MCF 10A (cell line): Measurements from ENCODE around the gene AGMAT. TPM values are rescaled to one million over a fixed set of nuclear protein-coding genes. Genes with fewer than 3 reads are reported as not detected.

Experiments
- BruUV-seq: library from RNA; stranded (reverse); fragments of 400-500 nt; replicated peaks from 2 replicates; lab custom pipeline; 2021; lab: Mats Ljungman, UMichigan
- CTCF ChIA-PET: fragments of 300-600 bp; sonication (Branson Sonifier 250); formaldehyde crosslinking; extraction: SDS; loops from one replicate; lab custom pipeline; 2021; ENCODE audit warnings: antibody characterized with exemption, inconsistent platforms; lab: Yijun Ruan, JAX
- POLR2A ChIA-PET: fragments of 300-600, 350-650 bp; sonication (Branson Sonifier 250); formaldehyde crosslinking; extraction: SDS; loops from one replicate; lab custom pipeline; 2020; ENCODE audit warnings: antibody characterized with exemption, inconsistent platforms; lab: Yijun Ruan, JAX
- DNase-seq: peaks from one replicate; pipeline ENCODE4 v3.0.0-alpha.2; 2018; ENCODE audit not compliant: unreplicated experiment
- H3K27ac Mint-ChIP-seq: one replicate; pipeline ENCODE4 v1.8.0; 2022; ENCODE audit warnings: mild to moderate bottlenecking, low read depth, mixed read lengths; ENCODE audit not compliant: unreplicated experiment
- H3K27me3 Mint-ChIP-seq: one replicate; pipeline ENCODE4 v1.8.0; 2022; ENCODE audit warnings: mixed read lengths; ENCODE audit not compliant: insufficient read depth, unreplicated experiment
- H3K36me3 Mint-ChIP-seq: one replicate; pipeline ENCODE4 v1.8.0; 2022; ENCODE audit warnings: mild to moderate bottlenecking, moderate library complexity, mixed read lengths; ENCODE audit not compliant: insufficient read depth, unreplicated experiment
- H3K4me1 Mint-ChIP-seq: one replicate; pipeline ENCODE4 v1.8.0; 2022; ENCODE audit warnings: mixed read lengths; ENCODE audit not compliant: insufficient read depth, unreplicated experiment
- H3K4me3 Mint-ChIP-seq: one replicate; pipeline ENCODE4 v1.8.0; 2022; ENCODE audit warnings: mild to moderate bottlenecking, moderate library complexity, mixed read lengths; ENCODE audit not compliant: unreplicated experiment
- H3K9me3 Mint-ChIP-seq: one replicate; pipeline ENCODE4 v1.8.0; 2022; ENCODE audit warnings: mixed read lengths; ENCODE audit not compliant: unreplicated experiment
- CTCF ChIP-seq: fragments of 200-600 bp; IDR thresholded peaks from one replicate; pipeline ENCODE4 v1.8.0; 2022; ENCODE audit warnings: antibody characterized with exemption, mild to moderate bottlenecking; ENCODE audit not compliant: unreplicated experiment
- intact Hi-C: fragments of 100-400 bp; cut with micrococcal nuclease; formaldehyde crosslinking; loops from 2 replicates; pipeline ENCODE4 v1.14.1; 2022
- total RNA-seq: library from RNA; stranded (reverse); gene quantifications from 2 replicates; pipeline ENCODE4 v1.2.3, GENCODE V29; 2022

Gene AGMAT
- total RNA-seq, 1 experiment from 2014 or later = not detected

- no peaks in the 10 kb centered on the region for H3K9me3 Mint-ChIP-seq
- peak overlapping the region; percentile 78 for H3K27ac Mint-ChIP-seq
- H3K27me3 Mint-ChIP-seq = no peaks in the 10 kb centered on the region
- peaks cover 37% of the 10 kb centered on the region for H3K4me1 Mint-ChIP-seq
- peak overlapping the region; percentile 75 for H3K4me3 Mint-ChIP-seq
- ChIA-PET POLR2A (interaction anchor here (0.6 to 6.8 kb wide), 38 partner anchors 9 to 1821 kb away, joined by 3 to 78 read pairs (median 4); partner anchors contain the start of genes CASP9, DNAJC16, RCC2 and SPEN), CTCF (interaction anchor here (1.2 to 1.6 kb wide), 3 partner anchors 21 to 123 kb away, joined by 3 to 6 read pairs (median 4); no protein-coding TSS in a partner anchor)
- peak; percentile 9 for DNase-seq
- BruUV-seq = no TSS peak
- H3K36me3 Mint-ChIP-seq = peaks cover 18% of the 10 kb centered on the region
- no peak for TF ChIP-seq CTCF
- intact Hi-C loops = loop anchor here (1.0 to 5.0 kb wide), 2 partner anchors 84 to 92 kb away; partner anchors contain the start of gene DNAJC16
These were observed 33.3 kb upstream of the AGMAT start for GRCh38 chr1:15618077-15618654.

GRCh38 chr1:15617173-15618076 lies 32.6 kb upstream of the AGMAT start, which contains the start of gene DDI2:
Gene DDI2 (plus strand): TSS chr1:15617458. CDS start chr1:15617671, 213 bp downstream.
- intact Hi-C loops = loop anchor here (1.0 to 5.0 kb wide), 3 partner anchors 63 to 91 kb away; partner anchors contain the start of gene DNAJC16
- no peak for TF ChIP-seq CTCF
- ChIA-PET POLR2A (interaction anchor here (0.6 to 6.8 kb wide), 28 partner anchors 8 to 464 kb away, joined by 3 to 78 read pairs (median 6); partner anchors contain the start of genes CASP9, DNAJC16, SPEN and TMEM51), CTCF (interaction anchor here (1.2 kb wide), 1 partner anchor 21 kb away, joined by 4 read pairs; no protein-coding TSS in a partner anchor)
- no TSS peak for BruUV-seq
- Mint-ChIP-seq H3K9me3 (no peaks in the 10 kb centered on the region), H3K36me3 (peaks cover 18% of the 10 kb centered on the region), H3K4me3 (peak within 1 kb of the TSS; percentile 75), H3K27ac (peak within 1 kb of the TSS; percentile 86), H3K4me1 (peaks cover 29% of the 10 kb centered on the region), H3K27me3 (no peaks in the 10 kb centered on the region)
- DNase-seq = peak; percentile 99

GRCh38 chr1:15616373-15617172 lies 31.7 kb upstream of the AGMAT start:
- Mint-ChIP-seq H3K27ac (peak overlapping the region; percentile 86), H3K9me3 (no peaks in the 10 kb centered on the region), H3K36me3 (peaks cover 13% of the 10 kb centered on the region), H3K4me1 (peaks cover 25% of the 10 kb centered on the region), H3K27me3 (no peaks in the 10 kb centered on the region), H3K4me3 (peak overlapping the region; percentile 75)
- ChIA-PET CTCF (interaction anchor here (0.7 kb wide), 1 partner anchor 422 kb away, joined by 3 read pairs; no protein-coding TSS in a partner anchor), POLR2A (interaction anchor here (0.8 to 6.8 kb wide), 7 partner anchors 7 to 90 kb away, joined by 3 to 78 read pairs (median 30); partner anchors contain the start of gene DNAJC16)
- no peak for TF ChIP-seq CTCF
- no peak for DNase-seq
- BruUV-seq = TSS peak; percentile 71
- intact Hi-C loops = loop anchor here (2.0 to 5.0 kb wide), 2 partner anchors 64 to 86 kb away; no protein-coding TSS in a partner anchor
